HepG2 (cell line): ENCODE measurements around the gene ATP2A3. TPM values are rescaled to one million over a fixed set of nuclear protein-coding genes. Genes with fewer than 3 reads are reported as not detected.

Source experiments
- FOSL2 ChIP-seq: sonication (generic); formaldehyde crosslinking; IDR thresholded peaks from 2 replicates; pipeline ENCODE4 v1.4.0; 2020; ENCODE audit warnings: missing genetic modification reagents
- HES4 ChIP-seq: sonication (generic); formaldehyde crosslinking; IDR thresholded peaks from 2 replicates; pipeline ENCODE4 v1.9.0; 2021; ENCODE audit warnings: mild to moderate bottlenecking, missing genetic modification reagents, borderline replicate concordance
- ISL2 ChIP-seq: sonication (generic); formaldehyde crosslinking; IDR thresholded peaks from 2 replicates; pipeline ENCODE4 v1.5.0; 2020; ENCODE audit warnings: missing genetic modification reagents
- JUN ChIP-seq: sonication (generic); formaldehyde crosslinking; IDR thresholded peaks from 2 replicates; pipeline ENCODE4 v1.4.0; 2020; ENCODE audit warnings: mild to moderate bottlenecking, missing genetic modification reagents
- NR2F2 ChIP-seq: IDR thresholded peaks from 2 replicates; pipeline ENCODE4 v1.6.1; 2012; ENCODE audit warnings: low read depth, inconsistent platforms, borderline replicate concordance
- PAX8 ChIP-seq: sonication (generic); formaldehyde crosslinking; IDR thresholded peaks from 2 replicates; pipeline ENCODE4 v1.8.0; 2022; ENCODE audit warnings: mild to moderate bottlenecking, missing genetic modification reagents, borderline replicate concordance
- PHB2 ChIP-seq: fragments of 450-650 bp; IDR thresholded peaks from 2 replicates; pipeline ENCODE4 v1.6.1; 2018; ENCODE audit not compliant: partially characterized antibody
- REXO4 ChIP-seq: sonication (generic); formaldehyde crosslinking; IDR thresholded peaks from 2 replicates; pipeline ENCODE4 v1.8.0; 2022; ENCODE audit warnings: missing genetic modification reagents, mild to moderate bottlenecking, borderline replicate concordance
- TARDBP ChIP-seq: sonication (generic); formaldehyde crosslinking; IDR thresholded peaks from 2 replicates; pipeline ENCODE4 v1.8.0; 2022; ENCODE audit warnings: mild to moderate bottlenecking, missing genetic modification reagents
- ZNF225 ChIP-seq: sonication (generic); formaldehyde crosslinking; IDR thresholded peaks from 2 replicates; pipeline ENCODE4 v1.4.0; 2020; ENCODE audit warnings: mild to moderate bottlenecking, missing genetic modification reagents
- ZNF460 ChIP-seq: sonication (generic); formaldehyde crosslinking; IDR thresholded peaks from 2 replicates; pipeline ENCODE4 v1.5.1; 2020; ENCODE audit warnings: missing genetic modification reagents, mild to moderate bottlenecking, borderline replicate concordance
- ZNF572 ChIP-seq: sonication (generic); formaldehyde crosslinking; IDR thresholded peaks from 2 replicates; pipeline ENCODE4 v1.5.1; 2020; ENCODE audit warnings: mild to moderate bottlenecking, missing genetic modification reagents
- polyA plus RNA-seq, 8 experiments: library from polyadenylated mRNA; depleted of rRNA in 3 of 8; stranded (reverse) in 7 of 8; unstranded in 1 of 8; fragments of >200 nt; fragmentation: Illumina TruSeq in 4 of 8; extraction: Trizol in 4 of 8; gene quantifications; 2 replicates each; pipeline versions ENCODE4 v1.2.1 to v1.2.3, GENCODE V29; 2011 to 2016; ENCODE audit warnings: low read depth in 4 of 8, missing spikeins in 1 of 8, mixed read lengths in 1 of 8; ENCODE audit not compliant: insufficient read depth in 1 of 8
- total RNA-seq, 5 experiments: library from RNA; depleted of rRNA; stranded (reverse); fragments of >200 nt; fragmentation: Illumina TruSeq; extraction: Trizol; gene quantifications; 2 replicates each; pipeline ENCODE4 v1.2.3, GENCODE V29; 2016; ENCODE audit warnings: low read depth in 1 of 5
- TF ChIP-seq, protein P1 (sequence below): sonication (generic); formaldehyde crosslinking; IDR thresholded peaks from 2 replicates; pipeline ENCODE4 v1.9.0; 2021; ENCODE audit warnings: missing genetic modification reagents, borderline replicate concordance
- TF ChIP-seq, protein P2 (sequence below): sonication (generic); formaldehyde crosslinking; IDR thresholded peaks from 2 replicates; pipeline ENCODE4 v1.4.0; 2020; ENCODE audit warnings: missing genetic modification reagents
- TF ChIP-seq, protein P3 (sequence below): sonication (generic); formaldehyde crosslinking; IDR thresholded peaks from 2 replicates; pipeline ENCODE4 v1.5.0; 2020; ENCODE audit warnings: mild to moderate bottlenecking, missing genetic modification reagents
- TF ChIP-seq, protein P4 (sequence below): IDR thresholded peaks from 2 replicates; pipeline ENCODE4 v1.6.1; 2012; ENCODE audit warnings: inconsistent platforms
- TF ChIP-seq, protein P5 (sequence below): sonication (generic); formaldehyde crosslinking; IDR thresholded peaks from 2 replicates; pipeline ENCODE4 v1.4.0; 2020; ENCODE audit warnings: missing genetic modification reagents
- TF ChIP-seq, protein P6 (sequence below): sonication (generic); formaldehyde crosslinking; IDR thresholded peaks from 2 replicates; pipeline ENCODE4 v1.5.1; 2020; ENCODE audit warnings: mild to moderate bottlenecking, moderate library complexity, missing genetic modification reagents

ATP2A3 gene
- total and polyA plus RNA-seq, 2 of the 13 experiments (the other 11 are each of a cell fraction or from before 2014, with no cell fraction given) = 0.07 TPM; not detected in 1

DNA sequence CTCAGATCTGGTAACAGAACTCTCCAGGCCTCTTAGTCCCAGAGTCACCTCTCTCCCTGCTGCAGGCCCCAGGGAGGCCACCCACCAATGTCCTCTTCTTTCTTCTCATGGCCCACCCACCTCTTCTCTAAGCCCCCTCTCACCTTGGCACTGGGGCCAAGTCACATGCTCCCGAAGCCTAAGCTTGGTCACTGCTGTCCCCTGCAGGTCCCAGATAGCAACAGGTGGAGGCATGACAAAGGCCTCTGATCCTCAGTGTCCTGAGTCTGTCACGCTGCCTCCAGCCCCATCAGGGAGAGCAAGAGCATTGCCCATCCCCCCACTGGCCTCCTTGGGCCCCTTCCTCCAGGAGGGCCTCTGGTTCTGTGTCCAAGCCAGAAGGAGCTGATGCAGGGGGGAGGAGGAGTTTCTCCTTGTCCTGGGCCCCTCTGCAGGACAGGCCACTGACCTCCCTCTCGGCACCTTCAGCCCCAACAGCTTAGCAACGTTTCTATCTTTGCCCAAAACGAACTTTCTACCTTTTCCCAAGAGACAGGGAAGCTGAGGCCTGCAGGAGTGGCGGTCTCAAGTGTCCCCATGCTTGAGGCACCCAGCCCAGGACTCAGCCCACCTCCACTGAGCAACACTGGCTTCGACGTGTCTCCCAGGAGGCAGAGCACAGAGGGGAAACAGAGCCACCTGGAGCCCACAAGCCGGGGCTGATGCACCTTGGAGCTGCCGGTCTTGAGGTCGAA lies 56.6 kb downstream of the ATP2A3 start (continued):
- TF ChIP-seq, protein P1, sequence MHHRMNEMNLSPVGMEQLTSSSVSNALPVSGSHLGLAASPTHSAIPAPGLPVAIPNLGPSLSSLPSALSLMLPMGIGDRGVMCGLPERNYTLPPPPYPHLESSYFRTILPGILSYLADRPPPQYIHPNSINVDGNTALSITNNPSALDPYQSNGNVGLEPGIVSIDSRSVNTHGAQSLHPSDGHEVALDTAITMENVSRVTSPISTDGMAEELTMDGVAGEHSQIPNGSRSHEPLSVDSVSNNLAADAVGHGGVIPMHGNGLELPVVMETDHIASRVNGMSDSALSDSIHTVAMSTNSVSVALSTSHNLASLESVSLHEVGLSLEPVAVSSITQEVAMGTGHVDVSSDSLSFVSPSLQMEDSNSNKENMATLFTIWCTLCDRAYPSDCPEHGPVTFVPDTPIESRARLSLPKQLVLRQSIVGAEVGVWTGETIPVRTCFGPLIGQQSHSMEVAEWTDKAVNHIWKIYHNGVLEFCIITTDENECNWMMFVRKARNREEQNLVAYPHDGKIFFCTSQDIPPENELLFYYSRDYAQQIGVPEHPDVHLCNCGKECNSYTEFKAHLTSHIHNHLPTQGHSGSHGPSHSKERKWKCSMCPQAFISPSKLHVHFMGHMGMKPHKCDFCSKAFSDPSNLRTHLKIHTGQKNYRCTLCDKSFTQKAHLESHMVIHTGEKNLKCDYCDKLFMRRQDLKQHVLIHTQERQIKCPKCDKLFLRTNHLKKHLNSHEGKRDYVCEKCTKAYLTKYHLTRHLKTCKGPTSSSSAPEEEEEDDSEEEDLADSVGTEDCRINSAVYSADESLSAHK (CRISPR knock-in tag) = no peak
- no peak for TF ChIP-seq PHB2
- TF ChIP-seq ISL2 (CRISPR knock-in tag) = no peak
- TF ChIP-seq, protein P2, sequence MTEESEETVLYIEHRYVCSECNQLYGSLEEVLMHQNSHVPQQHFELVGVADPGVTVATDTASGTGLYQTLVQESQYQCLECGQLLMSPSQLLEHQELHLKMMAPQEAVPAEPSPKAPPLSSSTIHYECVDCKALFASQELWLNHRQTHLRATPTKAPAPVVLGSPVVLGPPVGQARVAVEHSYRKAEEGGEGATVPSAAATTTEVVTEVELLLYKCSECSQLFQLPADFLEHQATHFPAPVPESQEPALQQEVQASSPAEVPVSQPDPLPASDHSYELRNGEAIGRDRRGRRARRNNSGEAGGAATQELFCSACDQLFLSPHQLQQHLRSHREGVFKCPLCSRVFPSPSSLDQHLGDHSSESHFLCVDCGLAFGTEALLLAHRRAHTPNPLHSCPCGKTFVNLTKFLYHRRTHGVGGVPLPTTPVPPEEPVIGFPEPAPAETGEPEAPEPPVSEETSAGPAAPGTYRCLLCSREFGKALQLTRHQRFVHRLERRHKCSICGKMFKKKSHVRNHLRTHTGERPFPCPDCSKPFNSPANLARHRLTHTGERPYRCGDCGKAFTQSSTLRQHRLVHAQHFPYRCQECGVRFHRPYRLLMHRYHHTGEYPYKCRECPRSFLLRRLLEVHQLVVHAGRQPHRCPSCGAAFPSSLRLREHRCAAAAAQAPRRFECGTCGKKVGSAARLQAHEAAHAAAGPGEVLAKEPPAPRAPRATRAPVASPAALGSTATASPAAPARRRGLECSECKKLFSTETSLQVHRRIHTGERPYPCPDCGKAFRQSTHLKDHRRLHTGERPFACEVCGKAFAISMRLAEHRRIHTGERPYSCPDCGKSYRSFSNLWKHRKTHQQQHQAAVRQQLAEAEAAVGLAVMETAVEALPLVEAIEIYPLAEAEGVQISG = peak; percentile 49; the same call in 1 of the 2 replicates
- TF ChIP-seq NR2F2 = no peak
- TF ChIP-seq, protein P3, sequence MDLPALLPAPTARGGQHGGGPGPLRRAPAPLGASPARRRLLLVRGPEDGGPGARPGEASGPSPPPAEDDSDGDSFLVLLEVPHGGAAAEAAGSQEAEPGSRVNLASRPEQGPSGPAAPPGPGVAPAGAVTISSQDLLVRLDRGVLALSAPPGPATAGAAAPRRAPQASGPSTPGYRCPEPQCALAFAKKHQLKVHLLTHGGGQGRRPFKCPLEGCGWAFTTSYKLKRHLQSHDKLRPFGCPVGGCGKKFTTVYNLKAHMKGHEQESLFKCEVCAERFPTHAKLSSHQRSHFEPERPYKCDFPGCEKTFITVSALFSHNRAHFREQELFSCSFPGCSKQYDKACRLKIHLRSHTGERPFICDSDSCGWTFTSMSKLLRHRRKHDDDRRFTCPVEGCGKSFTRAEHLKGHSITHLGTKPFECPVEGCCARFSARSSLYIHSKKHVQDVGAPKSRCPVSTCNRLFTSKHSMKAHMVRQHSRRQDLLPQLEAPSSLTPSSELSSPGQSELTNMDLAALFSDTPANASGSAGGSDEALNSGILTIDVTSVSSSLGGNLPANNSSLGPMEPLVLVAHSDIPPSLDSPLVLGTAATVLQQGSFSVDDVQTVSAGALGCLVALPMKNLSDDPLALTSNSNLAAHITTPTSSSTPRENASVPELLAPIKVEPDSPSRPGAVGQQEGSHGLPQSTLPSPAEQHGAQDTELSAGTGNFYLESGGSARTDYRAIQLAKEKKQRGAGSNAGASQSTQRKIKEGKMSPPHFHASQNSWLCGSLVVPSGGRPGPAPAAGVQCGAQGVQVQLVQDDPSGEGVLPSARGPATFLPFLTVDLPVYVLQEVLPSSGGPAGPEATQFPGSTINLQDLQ (CRISPR knock-in tag) = no peak
- TF ChIP-seq FOSL2 (CRISPR knock-in tag) = peak; percentile 29; the same call in 1 of the 2 replicates
- no peak for TF ChIP-seq ZNF225
- no peak for TF ChIP-seq HES4 (CRISPR knock-in tag)
- TF ChIP-seq PAX8 (CRISPR knock-in tag) = no peak
- no peak for TF ChIP-seq ZNF460
- TF ChIP-seq TARDBP (CRISPR knock-in tag) = no peak
- peak; percentile 28; the same call in 1 of the 2 replicates for TF ChIP-seq ZNF572 (CRISPR knock-in tag)
- TF ChIP-seq, protein P4, sequence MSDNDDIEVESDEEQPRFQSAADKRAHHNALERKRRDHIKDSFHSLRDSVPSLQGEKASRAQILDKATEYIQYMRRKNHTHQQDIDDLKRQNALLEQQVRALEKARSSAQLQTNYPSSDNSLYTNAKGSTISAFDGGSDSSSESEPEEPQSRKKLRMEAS = peak; percentile 54; the same call in 1 of the 2 replicates
- TF ChIP-seq REXO4 (CRISPR knock-in tag) = no peak
- TF ChIP-seq, protein P5, sequence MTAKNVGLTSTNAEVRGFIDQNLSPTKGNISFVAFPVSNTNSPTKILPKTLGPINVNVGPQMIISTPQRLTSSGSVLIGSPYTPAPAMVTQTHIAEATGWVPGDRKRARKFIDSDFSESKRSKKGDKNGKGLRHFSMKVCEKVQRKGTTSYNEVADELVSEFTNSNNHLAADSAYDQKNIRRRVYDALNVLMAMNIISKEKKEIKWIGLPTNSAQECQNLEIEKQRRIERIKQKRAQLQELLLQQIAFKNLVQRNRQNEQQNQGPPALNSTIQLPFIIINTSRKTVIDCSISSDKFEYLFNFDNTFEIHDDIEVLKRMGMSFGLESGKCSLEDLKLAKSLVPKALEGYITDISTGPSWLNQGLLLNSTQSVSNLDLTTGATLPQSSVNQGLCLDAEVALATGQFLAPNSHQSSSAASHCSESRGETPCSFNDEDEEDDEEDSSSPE (CRISPR knock-in tag) = no peak
- TF ChIP-seq, protein P6, sequence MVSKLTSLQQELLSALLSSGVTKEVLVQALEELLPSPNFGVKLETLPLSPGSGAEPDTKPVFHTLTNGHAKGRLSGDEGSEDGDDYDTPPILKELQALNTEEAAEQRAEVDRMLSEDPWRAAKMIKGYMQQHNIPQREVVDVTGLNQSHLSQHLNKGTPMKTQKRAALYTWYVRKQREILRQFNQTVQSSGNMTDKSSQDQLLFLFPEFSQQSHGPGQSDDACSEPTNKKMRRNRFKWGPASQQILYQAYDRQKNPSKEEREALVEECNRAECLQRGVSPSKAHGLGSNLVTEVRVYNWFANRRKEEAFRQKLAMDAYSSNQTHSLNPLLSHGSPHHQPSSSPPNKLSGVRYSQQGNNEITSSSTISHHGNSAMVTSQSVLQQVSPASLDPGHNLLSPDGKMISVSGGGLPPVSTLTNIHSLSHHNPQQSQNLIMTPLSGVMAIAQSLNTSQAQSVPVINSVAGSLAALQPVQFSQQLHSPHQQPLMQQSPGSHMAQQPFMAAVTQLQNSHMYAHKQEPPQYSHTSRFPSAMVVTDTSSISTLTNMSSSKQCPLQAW (CRISPR knock-in tag) = peak; percentile 60
- TF ChIP-seq JUN (CRISPR knock-in tag) = no peak
